Measurements from ENCODE around the gene TMSB4Y. TPM values are rescaled to one million over a fixed set of nuclear protein-coding genes. Genes with fewer than 3 reads are reported as not detected.

Gene TMSB4Y
- not detected for total RNA-seq

DNA sequence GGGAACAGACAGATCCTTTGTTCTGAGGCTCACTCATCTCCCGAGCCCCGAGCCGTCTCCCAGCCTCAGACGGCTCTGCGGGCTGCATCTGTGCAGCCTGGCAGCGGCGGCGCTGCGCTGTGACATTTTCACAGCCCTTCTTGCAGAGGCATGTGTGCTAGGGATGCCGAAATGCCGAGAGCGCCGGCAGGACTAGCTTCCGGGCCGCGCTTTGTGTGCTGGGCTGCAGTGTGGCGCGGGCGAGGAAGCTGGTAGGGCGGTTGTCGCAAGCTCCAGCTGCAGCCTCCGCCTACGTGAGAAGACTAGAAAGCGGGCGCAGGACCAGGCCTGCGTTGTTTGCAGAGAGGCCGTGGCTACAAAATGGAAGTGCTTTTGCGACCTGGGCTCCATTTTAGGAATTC, at the start of gene TMSB4Y:
TSS of gene TMSB4Y (plus strand) at position 332 of the 401 bp plus-strand sequence.
- DNase-seq (ENCODE audit: low spot score), result no peak

DNA sequence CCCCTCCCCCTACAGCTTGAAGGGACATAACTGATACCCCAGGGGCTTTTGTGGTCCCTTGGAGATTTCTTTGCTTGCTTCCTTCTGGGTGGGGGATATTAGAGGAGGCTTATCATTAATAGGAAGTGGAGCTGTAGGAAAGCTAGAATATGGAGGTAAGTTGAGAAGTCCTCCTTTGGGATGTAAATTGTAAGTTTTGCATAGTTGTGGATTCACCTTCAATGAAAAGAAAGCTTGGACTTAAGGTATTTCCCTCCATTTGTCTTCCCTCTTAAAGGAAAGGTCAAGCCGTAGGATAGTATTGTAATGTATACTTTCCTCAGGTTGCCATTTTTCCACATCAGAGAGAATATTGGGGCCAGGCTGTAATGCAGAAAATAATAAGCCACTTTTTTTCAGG, 39.5 kb upstream of the TMSB4Y start:
- DNase-seq (ENCODE audit: low spot score), result no peak

DNA sequence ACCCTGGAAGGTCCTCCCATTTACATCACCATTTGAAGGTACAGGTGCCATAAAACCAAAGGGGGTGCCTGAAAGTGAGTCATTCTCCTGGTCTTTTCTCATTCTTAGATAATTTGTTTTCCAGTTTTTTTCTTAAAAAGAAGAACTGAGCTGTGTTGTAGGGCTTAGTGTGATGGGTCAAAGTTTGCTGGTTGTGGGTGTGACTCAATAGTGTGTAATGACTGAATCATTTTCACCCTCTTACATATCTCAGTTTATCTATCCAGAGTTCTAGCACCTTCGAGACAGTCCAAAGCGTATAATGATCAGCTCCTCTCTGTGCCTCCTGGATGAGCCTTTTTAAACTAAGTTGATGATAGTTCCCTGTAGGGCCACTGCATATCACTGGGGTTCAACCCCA, 32.6 kb upstream of the TMSB4Y start:
- no peak for DNase-seq (ENCODE audit: low spot score)

DNA sequence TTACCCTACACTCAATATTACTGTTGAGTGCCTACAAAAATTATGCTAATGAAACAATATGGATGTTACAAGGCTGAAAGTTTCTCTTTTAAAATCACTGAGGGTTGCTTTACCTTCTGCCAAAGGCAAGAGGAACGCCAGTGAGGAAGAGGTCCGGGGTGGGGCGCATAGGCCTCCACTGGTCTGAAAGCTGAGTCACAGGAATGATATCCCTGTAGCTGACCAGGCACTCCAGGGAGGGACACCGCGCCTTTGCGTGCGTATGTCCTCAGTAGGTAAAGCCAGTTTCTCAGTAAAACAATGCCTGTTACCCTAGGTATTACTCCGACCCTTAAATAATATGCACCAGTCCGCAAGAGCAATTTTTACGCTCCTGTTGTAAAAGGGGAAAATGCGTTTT, 1.4 kb upstream of the TMSB4Y start:
- no peak for DNase-seq (ENCODE audit: low spot score)

DNA sequence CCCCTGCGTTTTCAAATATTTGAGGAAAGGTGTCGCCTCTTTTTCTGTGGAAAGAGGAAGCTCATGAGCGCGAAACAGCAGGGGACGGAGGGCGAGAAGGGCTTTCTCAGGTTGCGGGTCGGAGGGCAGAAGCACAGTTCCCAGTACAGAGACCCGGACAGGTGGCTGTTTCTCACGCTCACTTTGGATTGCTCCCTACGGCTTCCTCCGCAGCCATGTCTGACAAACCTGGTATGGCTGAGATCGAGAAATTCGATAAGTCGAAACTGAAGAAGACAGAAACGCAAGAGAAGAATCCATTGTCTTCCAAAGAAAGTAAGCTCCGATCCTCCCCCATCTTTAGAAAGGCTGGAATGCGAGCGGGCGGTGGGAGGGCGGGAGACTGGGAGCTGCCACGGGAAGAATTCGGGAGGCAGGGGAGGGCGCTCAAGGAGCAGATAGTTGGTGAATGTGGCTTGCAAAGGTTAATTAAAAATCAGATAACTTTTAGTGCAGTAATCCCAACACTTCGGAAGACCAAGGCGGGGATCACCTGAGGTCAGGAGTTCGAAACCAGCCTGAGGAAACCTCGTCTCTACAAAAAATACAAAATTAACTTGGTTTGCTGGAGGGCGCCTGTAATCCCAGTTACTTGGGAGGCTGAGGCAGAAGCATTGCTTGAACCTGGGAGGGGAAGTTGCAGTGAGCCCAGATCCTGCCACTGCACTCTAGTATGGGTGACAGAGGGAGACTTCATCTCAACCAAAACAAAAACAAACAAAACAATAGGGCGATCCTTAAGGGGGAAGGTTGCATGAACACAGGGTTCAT, 627 bp downstream of the TMSB4Y start:
- no peak for DNase-seq (ENCODE audit: low spot score)

DNA sequence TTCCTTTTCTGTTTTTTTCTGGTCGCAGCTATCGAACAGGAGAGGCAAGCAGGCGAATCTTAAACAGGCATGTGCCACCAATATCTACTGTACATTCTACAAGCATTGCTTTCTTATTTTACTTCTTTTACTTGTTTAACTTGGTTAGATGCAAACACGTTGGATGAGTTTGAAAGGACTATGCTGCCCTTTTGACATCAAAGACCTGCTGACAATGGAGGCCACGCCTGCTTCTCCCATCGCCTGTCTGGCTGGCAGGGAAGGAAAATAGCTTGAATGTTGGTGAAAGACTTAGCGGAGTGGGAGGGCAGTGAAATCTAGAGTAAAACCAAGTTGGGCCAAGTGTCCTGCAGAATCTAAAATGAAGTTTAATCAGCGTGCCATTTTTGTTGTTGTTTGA, 1.5 kb downstream of the TMSB4Y start:
- DNase-seq (ENCODE audit: low spot score), result no peak

DNA sequence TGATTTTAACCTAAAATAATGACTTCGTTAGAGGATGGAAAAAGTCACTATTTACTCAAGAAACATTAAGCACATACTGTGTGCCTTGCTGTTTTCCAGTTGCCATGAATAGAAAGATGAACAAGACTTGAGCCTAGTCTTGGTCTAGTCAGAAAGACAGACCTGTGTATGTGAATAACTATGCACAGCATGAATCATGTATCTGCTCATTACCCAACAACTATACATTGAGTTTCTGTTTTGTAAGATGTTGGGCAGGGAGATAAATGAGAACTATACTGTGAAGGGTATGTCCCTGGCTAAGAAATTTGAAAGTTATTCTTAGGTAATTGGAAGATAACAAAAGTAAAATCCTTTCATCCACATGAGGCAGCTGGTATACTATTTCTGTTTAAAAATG, 4.3 kb downstream of the TMSB4Y start:
- DNase-seq (ENCODE audit: low spot score), result no peak

DNA sequence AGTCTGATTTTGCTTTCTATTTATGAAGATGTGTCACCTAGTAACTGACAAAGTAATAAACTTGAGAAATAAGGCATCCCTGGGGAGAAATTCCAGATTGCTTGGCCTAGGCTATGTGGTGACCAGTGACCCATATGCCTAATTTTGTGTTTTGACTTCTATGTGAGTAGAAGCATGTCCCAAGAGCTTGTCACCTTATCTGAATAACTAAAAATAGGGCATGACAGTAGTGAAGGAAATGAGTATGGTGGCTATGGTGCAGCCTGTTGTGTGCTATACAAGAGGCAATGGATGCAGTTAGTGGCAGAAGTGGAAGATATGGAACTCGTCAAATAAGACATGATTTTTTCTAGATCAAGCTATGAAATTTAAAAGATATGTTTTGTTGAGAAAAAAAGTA, 15.3 kb downstream of the TMSB4Y start:
- DNase-seq (ENCODE audit: low spot score), result no peak

DNA sequence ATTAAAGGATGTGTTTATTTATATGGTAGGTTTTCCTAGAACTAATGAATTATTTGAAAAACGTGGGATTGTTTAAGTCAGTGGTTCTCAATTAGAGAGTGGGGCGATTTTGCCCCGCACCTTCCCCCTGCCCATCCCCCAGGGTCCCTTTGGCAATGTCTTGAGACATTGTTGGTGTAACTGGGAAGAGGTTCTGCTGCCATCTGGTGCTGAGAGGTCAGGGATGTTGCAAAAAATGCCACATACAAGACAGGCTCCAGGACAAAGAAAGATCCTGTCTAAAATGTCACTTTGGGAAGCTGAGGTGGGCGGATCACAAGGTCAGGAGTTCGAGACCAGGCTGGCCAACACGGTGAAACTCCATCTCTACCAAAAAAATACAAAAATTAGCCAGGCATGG, 25.8 kb downstream of the TMSB4Y start:
- DNase-seq (ENCODE audit: low spot score), result no peak

DNA sequence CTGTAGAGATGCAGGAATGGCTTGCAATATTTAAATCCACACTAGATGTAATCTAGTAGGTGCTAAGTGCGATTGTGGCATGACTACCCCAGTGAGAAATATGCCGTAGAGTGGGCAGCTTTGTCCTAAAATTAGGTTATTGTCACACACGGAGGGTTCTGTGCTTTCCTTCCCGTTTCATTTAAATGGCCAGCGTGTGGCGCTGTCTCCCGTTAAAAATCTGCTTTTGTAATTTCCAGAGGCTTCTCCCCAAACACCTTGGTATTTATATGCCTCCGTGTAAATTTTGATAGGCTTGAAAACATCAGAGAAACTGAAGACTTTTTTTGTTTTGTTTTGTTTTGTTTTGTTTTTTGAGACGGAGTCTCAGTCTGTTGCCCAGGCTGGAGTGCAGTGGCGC, 34.9 kb downstream of the TMSB4Y start:
- no peak for DNase-seq (ENCODE audit: low spot score)

DNA sequence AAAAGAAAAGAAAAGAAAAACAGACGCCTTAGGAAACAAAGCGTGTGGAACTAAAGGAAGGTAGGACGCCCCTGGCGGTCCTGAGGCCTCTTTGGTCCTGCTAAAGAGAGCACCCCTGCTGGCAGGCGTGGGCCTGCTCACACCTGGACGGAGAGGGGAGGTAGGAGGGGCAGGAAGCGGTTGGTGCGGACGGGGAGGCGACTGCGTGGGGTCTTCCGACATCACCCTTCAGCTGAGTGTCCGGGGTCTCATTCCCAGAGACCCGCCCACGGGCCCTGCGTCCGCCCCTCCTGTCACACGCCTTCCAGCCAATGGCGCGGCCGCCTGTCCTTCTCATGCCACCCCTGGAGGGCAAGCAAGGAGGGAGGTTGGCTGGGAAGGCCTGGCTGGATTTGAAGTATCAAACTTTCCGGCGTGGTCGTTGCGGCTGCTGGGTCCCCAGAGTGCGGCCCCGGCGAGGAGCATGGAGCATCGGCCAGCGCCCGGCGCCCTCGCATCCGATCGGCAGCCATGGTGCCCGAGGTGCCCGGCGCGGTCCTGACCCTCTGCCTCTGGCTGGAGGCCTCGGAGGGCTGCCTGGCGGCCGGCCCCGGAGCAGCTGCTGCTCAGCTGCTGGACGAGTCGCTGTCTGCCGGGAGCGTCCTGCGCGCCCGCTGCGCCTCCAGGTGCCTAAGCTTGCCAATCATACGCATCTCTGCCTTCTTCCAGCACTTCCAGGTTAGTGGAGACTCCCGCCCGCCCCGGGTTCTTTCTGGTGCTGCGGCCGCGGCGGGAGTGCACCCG, 47.8 kb downstream of the TMSB4Y start:
- no peak for DNase-seq (ENCODE audit: low spot score)

DNA sequence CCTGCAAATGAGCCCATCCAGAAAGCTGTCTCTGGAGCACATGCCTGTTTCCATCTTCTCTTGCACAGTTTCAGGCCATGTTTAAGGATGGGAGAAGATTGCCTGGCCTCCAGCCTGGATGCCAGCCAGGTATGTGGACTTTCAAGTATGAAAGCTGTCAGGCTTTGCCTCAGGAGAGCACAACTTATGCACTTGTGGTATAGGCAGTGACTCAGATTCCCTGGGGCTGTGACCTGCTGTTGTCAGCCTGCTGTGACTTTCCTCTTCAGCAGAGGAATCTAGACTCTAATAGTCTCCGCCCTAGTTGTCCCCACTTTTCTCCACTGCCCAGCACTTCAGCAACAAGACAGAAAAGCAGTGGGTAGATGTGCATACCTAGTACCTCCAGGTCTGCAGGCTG, 51.0 kb downstream of the TMSB4Y start:
- DNase-seq (ENCODE audit: low spot score), result no peak

Other genes starting within 250 kb of the TMSB4Y start
- 0.20 TPM for gene UTY, start 223.9 kb upstream of the TMSB4Y start, total RNA-seq